NCI-H2196 treated with DMSO at 0.1 percent for 48 hours (cell line): Measurements from ENCODE around the gene ESX1.
"Not testable (repeated sequence)": the region's sequence is repeated elsewhere in the genome, so short reads cannot be mapped to it uniquely, and the experiment has no call there.

Source experiments
- DNase-seq: peaks from one replicate; lab custom pipeline; 2025; ENCODE audit not compliant: unreplicated experiment; lab: John Stamatoyannopoulos, UW

The ESX1 gene

DNA sequence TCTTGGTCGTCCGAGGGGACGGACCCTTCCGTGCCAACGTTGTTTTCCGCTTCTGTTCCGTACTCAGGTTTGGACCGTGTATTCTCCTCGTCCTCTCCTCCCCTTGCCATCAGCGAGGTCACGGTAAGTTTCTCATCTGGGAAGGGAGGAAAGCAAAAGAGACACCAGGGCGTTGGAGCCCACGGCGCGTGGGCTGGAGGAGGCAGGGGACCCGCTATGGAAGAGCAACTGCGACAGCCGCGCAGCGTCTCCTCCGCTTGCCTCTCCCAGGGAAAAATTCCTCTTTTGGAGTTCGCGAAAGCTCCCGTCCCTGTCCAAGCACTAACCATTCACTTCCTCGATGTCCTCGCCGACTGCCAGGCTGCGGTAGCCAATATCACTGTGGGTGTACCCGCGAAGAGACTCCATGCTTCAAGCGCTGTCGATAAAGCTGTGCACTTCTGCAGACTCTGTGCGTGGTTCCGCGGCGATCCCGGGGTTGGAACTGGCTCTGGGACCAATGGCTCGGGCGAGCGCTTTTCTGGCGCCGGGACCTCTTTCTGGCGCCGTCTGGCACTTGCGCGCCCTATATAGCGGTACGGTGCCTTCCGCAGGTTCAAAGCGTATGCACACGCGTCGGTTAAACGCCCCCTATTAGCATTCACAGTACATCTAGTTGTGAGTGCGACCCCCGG, at the start of gene ESX1:
Gene ESX1, minus strand, starts transcription at position 492 of the 674 bp plus-strand sequence. Its CDS starts 84 bp downstream, at position 408.
- no peak for DNase-seq

DNA sequence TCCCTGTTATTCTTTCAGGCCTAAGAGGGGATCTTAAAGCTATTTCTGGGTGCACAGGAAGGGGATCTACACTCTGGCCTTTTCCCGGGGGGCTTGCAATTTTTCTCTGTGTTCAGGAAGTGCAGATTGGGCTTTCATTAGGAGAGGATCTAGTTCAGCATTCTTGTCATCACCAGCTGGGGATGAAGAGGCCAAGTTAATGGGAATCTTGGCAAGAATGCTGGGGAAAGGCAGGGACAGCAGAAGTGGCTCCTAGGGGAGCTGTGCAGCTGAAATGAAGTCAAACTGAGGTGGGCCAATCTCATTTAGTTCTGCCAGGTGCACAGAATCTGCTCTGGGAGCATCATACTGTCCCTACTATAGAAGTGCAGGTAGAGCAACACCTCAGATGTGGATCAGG, 40.9 kb upstream of the ESX1 start:
- no peak for DNase-seq

DNA sequence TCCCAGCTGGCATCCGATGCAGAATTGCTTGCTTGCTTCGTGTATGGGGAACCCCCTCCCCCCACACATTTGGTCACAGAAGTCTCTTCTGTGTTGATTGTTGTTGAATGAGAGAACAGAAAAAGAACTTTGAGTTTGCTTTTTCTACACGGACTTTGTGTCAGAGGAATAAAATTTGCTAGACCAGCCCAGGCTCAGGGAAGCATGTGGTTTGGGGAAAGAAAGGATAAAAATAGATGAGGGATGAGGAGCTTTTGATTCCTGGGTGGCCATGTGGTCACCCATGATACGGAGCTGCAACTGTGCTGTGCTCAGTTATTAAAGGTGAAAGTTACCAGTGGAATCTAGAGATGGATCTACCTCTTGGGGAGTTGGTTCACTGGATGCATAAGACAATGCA, 34.2 kb upstream of the ESX1 start:
- no peak for DNase-seq

DNA sequence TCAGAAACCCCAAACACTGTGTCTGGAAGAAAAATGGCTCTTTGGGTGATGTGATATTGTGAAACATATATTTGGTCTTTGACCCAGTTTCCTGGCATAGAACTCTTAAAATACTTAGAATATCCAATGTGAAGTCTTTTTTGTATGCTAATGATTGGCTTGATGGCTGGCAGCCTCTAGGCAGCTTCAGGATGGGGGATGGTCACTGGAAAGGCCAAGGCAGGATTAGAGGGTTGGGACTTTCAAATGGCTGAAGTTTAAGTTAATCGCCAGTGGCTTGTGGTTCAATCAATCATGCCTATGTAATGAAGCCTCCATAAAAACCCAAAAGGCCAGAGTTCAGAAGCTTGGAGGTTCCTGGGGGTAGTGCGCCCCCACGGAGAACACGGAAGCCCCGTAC, 33.5 kb upstream of the ESX1 start:
- no peak for DNase-seq

DNA sequence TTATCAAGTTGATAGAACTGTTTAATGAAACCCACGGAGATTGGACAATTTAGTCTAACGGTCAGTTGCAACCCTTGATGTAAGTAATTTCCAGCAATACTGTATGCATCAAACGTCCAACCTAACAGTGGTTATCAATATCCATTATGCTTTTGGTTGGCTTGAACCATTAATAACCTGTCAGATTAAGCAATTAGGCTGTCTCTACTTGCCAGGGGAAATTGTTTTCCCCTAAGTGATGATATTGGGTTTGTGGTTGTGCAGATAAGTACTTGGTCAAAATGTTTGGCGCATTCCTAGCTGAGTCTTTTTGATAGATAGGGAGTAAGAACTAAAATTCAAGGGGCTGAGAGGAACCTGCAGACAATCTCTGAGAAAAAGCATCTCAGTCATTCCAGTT, 30.5 kb upstream of the ESX1 start:
- no peak for DNase-seq

DNA sequence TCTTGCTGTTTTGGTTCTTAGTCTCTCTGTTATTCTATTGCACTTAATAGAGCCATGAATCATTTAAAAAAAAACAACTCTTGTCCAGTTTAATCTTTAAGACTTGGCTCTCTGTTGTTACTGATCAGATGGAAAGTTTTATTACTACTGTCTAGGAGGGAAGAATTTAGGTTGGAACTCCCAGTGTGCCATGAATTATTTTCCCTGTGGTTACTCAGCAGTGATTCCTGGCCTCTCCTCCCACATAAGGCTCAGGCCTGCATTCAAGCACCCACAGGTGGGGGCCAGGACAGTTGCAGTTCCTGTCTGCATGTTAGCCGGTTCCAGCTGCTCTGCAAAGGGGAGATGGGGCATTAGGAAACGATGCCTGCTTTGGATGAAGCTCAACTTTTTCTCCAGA, 29.8 kb upstream of the ESX1 start:
- no peak for DNase-seq

DNA sequence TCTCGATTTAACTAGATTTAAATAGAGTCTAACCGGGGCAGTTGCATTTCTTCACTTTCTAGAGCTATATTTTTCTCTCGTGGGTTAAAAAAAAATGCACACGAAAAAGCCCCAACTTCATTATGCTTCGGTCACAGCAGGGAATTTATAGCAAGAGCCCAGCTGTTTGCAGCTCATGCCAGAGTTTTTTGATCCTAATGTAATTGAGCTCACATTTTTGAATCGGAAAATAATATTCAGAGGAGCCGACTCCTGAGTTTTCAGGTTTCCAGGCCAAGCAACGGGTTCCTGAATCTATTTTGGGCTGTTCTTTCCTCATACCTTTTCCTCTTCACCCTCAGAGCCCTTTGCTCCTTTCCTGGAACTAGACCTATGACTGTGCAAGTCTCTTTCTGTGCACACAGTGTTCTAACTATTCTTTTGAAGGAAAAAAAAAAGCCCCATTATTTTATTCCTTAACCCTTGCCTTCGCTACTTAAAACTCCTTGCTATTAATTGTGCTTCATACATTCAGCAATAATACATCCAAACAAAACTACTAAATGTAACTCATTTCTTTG, 27.5 kb upstream of the ESX1 start:
- no peak for DNase-seq

DNA sequence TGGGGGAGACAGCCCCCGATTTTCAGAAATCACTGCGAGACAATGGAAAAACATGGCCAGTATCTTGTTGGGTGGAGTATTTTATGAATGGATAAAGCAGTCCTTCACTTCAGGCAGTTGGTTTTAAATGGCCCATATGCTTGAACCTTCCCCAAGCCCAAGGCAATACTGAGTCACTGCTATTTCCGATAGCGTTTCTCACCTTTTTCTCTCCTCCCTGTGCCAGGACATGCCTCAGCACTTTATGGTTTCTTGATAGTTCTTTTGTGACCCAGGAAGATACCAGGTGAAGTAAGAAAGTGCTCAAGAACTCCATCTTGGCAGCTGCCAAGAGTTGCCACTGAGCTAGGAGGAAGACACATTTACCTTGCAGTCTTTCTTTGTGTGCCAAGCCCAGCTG, 26.8 kb upstream of the ESX1 start:
- no peak for DNase-seq

DNA sequence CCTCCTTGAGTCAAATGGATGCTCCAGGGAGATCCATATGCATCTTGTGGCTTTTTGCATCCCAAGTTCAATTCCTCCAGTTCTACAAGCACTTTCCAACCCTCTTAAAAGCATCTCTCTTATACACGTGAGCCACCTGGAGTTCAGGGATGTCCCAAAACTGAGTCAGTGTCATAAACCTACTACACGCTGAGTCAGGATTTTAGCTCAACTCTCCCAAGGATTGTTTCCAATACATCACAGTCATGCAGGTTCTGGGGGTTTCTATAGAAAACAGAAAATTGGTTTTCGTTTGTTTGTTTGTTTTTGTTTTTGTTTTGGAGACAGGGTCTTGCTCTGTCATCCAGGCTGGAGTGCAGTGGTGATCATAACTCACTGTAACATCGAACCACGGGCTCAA, 25.9 kb upstream of the ESX1 start:
- no peak for DNase-seq

DNA sequence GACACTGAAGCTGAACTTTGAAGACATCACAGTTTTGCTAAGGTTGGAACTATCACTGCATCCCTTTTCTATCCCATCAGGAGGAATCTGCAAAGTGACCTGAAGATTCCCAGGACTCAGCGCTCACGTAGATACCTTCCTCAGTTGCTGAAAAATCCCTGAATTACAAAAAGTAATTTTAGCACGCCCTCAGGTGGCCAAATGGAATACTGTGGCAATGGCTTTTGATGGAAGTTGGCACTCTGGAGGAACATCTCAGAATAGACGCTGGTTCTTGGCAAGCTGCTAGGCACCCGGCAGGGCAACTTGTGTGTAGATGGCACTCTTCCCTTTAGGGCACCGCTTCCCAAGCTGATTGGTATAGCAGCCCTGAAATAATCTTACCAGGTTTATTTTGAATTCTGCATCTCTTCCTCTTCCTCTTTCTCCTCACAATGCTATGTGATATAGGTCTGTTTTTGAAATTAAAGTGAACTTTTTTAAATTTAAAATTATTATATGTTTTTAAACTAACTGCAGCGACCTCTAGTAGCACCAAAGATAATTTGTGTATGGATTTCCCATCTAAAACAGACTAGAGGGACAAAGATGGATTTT, 16.3 kb upstream of the ESX1 start:
- no peak for DNase-seq

DNA sequence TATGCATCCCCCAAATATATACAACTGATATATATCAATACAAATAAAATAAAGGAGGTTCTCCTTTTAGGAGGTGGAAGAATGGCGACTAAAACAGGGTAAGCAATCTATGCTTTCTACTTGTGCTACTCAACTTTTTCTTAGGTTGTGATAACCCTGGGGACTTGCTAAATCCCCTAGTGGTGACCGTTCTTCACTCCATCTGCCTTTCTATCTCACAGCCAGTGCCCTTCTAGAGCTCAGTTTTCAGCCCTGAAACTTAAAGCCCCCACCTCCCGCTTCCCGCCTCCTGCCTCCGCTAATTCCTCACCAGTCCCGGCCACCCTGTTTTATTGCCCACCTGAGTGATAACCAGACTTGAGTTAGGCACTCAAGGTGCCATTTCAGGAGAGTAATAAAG, 15.5 kb upstream of the ESX1 start:
- no peak for DNase-seq

DNA sequence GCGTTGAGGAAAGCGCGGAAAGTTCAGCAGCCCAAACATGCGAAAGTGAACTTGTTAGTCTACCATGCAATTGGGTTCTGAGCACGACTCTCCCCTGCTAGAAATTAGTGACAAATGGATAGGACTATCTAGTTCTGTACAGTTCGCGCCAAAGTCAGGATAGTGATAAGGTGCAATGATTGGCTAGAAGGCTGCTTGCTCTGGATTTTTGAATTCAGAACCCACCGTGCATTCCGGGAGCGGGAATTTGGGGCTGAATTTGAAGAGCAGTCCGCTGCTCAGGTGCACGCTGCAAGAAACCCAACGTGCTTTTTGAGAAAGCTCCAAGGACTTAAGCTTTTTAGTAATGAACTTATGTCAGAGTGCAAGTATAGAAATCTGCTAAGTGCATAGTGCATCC, 732 bp upstream of the ESX1 start:
- DNase-seq, result no peak

DNA sequence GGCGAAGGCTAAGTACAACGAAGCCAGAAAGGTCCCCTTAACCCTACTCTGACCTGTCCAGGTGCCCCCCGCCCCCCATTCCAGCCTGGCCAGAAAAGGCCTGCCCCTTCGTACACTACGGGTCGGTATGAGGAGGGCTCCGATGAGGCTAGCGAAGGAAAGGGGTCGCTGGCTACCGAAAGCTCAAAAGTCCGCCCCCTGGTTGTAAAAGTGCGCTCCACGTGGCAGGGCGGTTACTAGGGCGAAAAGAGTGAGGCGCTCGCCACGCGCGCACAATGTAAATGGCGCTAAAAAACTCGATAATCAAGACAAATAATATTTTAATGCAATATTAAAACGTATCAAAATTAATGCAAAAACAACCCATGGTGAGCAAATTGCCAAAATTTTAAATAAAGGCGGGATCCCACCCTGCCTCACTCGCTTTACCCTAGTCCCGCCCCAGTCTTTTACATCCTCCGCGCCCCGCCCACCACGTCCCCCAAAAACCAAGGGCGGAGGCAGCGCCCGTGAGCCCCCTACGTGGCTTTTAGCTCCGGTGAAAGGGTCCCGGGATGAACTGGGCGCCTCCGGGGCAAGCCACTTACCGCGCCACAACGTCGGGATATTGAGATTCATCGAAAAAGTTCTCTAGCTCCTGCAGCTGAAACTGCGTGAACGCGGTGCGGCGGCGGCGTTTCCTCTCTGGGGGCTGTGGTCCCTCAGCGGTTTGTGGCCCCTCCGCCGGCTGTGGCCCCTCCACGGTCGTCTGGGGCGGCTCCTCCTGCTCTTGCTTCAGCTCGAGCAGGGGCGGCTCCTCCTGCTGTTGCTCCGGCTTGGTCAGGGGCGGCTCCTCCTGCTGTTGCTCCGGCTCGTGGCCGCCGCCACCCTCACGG, 929 bp downstream of the ESX1 start:
- no peak for DNase-seq

DNA sequence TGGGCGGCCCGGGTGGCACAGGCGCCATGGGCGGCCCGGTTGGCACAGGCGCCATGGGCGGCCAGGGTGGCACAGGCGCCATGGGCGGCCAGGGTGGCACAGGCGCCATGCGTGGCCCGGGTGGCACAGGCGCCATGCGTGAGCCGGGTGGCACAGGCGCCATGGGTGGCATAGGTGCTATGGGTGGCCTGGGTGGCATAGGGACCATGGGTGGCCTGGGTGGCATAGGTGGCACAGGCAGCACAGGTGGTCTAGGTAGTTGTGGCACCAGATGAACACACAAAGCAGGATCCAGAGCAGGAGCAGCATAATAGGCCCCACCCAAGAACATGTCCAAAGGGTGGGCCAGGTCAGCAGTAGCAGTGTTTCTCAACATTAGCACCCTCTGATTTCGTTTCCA, 4.3 kb downstream of the ESX1 start:
- DNase-seq, result no peak

DNA sequence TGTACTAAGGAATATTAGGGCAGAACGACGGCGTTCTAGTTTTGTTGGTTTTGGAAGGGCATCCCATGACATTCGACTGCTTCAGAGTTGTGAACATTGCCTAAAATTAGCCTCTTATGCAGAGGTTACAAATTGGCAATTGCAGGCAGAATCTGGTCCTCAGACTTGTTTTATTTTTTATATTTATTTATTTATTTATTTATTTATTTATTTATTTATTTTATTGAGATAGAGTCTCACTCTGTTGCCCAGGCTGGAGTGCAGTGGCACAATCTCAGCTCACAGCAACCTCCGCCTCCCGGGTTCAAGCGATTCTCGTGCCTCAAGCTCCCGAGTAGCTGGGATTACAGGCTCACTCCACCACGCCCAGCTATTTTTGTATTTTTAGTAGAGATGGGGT, 24.7 kb downstream of the ESX1 start:
- DNase-seq, result not testable (repeated sequence)

DNA sequence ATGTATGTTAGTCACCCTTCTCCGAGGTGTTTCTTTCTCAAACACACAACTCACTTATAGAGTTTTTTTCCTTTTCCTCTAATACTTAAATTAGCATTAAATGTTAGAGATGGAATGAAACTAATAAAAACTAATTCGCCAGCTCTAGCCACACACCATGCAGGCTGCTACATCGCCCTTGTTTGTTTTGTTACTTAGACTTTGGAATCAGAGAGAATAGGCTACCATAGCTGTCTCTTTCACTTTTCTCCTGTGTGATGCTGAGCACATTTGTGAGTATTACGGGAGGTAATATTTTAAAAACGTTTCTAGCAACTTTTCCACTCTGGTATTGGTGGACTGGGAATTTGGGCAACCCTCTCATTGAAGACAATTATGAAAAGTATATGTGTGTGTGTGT, 43.5 kb downstream of the ESX1 start:
- DNase-seq, result no peak

DNA sequence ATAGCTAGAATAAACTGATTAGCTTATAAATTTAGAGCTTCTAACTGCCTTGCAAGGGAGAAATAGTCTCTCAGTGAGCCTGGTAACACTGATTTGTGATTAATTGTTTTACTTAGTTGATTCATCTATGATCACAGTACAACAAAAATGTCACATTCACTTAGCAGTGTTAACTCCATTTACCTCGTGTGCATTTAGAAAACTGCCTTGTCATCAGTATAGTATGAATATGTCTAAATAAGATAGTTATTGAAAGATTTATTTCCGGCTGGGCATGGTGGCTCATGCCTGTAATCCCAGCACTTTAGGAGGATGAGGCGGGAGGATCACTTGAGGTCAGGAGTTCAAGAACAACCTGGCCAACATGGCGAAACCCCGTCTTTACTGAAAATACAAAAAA, 49.2 kb downstream of the ESX1 start:
- no peak for DNase-seq
